Glutamatergic neuron (in vitro differentiated cells): ENCODE measurements around the gene FGGY. TPM values are rescaled to one million over a fixed set of nuclear protein-coding genes. Genes with fewer than 3 reads are reported as not detected.

Experiments
- DNase-seq: peaks from one replicate; pipeline ENCODE4 v3.0.0; 2022
- H3K27ac Mint-ChIP-seq: one replicate; pipeline ENCODE4 v1.8.0; 2020; ENCODE audit warnings: mild to moderate bottlenecking, mixed read lengths, inconsistent platforms; ENCODE audit not compliant: unreplicated experiment
- H3K27me3 Mint-ChIP-seq: one replicate; pipeline ENCODE4 v1.8.0; 2020; ENCODE audit warnings: mild to moderate bottlenecking, moderate library complexity, mixed read lengths, inconsistent platforms; ENCODE audit not compliant: unreplicated experiment
- H3K36me3 Mint-ChIP-seq: one replicate; pipeline ENCODE4 v1.8.0; 2020; ENCODE audit warnings: mild to moderate bottlenecking, mixed read lengths, inconsistent platforms; ENCODE audit not compliant: unreplicated experiment
- H3K4me1 Mint-ChIP-seq: one replicate; pipeline ENCODE4 v1.8.0; 2020; ENCODE audit warnings: mild to moderate bottlenecking, low read depth, mixed read lengths, inconsistent platforms; ENCODE audit not compliant: unreplicated experiment
- H3K4me3 Mint-ChIP-seq: one replicate; pipeline ENCODE4 v1.8.0; 2020; ENCODE audit warnings: mild to moderate bottlenecking, mixed read lengths, inconsistent platforms; ENCODE audit not compliant: unreplicated experiment
- H3K9me3 Mint-ChIP-seq: one replicate; pipeline ENCODE4 v1.8.0; 2020; ENCODE audit warnings: mild to moderate bottlenecking, moderate library complexity, mixed read lengths, inconsistent platforms; ENCODE audit not compliant: unreplicated experiment
- CTCF ChIP-seq: fragments of 200-600 bp; sonication (generic); IDR thresholded peaks from one replicate; pipeline ENCODE4 v1.5.0; 2021; ENCODE audit not compliant: partially characterized antibody, unreplicated experiment
- total RNA-seq: library from RNA; stranded (reverse); fragmentation: NEBNext Ultra II Directional; extraction: Animal tissue kit (Norgen Biotek cat#: 25700); gene quantifications from one replicate; pipeline ENCODE4 v1.2.1, GENCODE V29; 2021; ENCODE audit not compliant: unreplicated experiment

The FGGY gene
- total RNA-seq, 1 donor from 2014 or later, result 11.6 TPM

- peaks cover 2% of the 10 kb centered on the region for H3K4me1 Mint-ChIP-seq
- H3K36me3 Mint-ChIP-seq, result no peaks in the 10 kb centered on the region
- no peaks in the 10 kb centered on the region for H3K9me3 Mint-ChIP-seq
- no peak overlapping the region for H3K4me3 Mint-ChIP-seq
- no peaks in the 10 kb centered on the region for H3K27me3 Mint-ChIP-seq
- H3K27ac Mint-ChIP-seq, result no peak overlapping the region
- DNase-seq, result no peak
- no peak for TF ChIP-seq CTCF
Observed at GRCh38 chr1:59720326-59721115, 423.6 kb downstream of the FGGY start.

GRCh38 chr1:59730302-59730701 is 433.4 kb downstream of the FGGY start:
- H3K36me3 Mint-ChIP-seq, result no peaks in the 10 kb centered on the region
- no peak for DNase-seq
- H3K27ac Mint-ChIP-seq, result no peak overlapping the region
- no peak overlapping the region for H3K4me3 Mint-ChIP-seq
- H3K27me3 Mint-ChIP-seq, result peaks cover 2% of the 10 kb centered on the region
- peaks cover 4% of the 10 kb centered on the region for H3K4me1 Mint-ChIP-seq
- TF ChIP-seq CTCF, result no peak
- peaks cover 2% of the 10 kb centered on the region for H3K9me3 Mint-ChIP-seq

GRCh38 chr1:59730759-59731478 is 434.0 kb downstream of the FGGY start:
- Mint-ChIP-seq H3K4me1 (peaks cover 4% of the 10 kb centered on the region), H3K9me3 (peaks cover 2% of the 10 kb centered on the region), H3K27me3 (peaks cover 2% of the 10 kb centered on the region), H3K36me3 (peaks cover 2% of the 10 kb centered on the region), H3K27ac (no peak overlapping the region), H3K4me3 (no peak overlapping the region)
- no peak for TF ChIP-seq CTCF
- DNase-seq, result no peak

GRCh38 chr1:59731591-59731990 is 434.7 kb downstream of the FGGY start:
- H3K27ac Mint-ChIP-seq, result no peak overlapping the region
- peaks cover 4% of the 10 kb centered on the region for H3K4me1 Mint-ChIP-seq
- H3K27me3 Mint-ChIP-seq, result peaks cover 2% of the 10 kb centered on the region
- TF ChIP-seq CTCF, result no peak
- peaks cover 8% of the 10 kb centered on the region for H3K36me3 Mint-ChIP-seq
- no peak overlapping the region for H3K4me3 Mint-ChIP-seq
- peaks cover 9% of the 10 kb centered on the region for H3K9me3 Mint-ChIP-seq
- DNase-seq, result no peak
